H1 (cell line): ENCODE results near the gene PCDH7. TPM values are rescaled to one million over a fixed set of nuclear protein-coding genes. Genes with fewer than 3 reads are reported as not detected.

Source experiments
- CTCF ChIA-PET: fragments of 300-600 bp; sonication (Branson Sonifier 250); formaldehyde crosslinking; loops from one replicate; lab custom pipeline; 2021; ENCODE audit not compliant: partially characterized antibody; lab: Charles Lee
- POLR2A ChIA-PET: fragments of 300-600 bp; sonication (Branson Sonifier 250); formaldehyde crosslinking; loops from one replicate; lab custom pipeline; 2021; ENCODE audit warnings: inconsistent platforms; ENCODE audit not compliant: partially characterized antibody; lab: Charles Lee
- DNase-seq, 2 experiments: peaks; one replicate each; pipeline versions ENCODE4 v3.0.0 to v3.0.0-alpha.2; 2010 to 2022; ENCODE audit warnings: low spot score in 2 of 2, low read depth in 1 of 2, mixed read lengths in 1 of 2
- FAIRE-seq: peaks from 2 replicates; lab custom pipeline; 2011; peaks lifted over from hg19 to GRCh38; lab: Jason Lieb, UNC
- H2AFZ ChIP-seq: 2 replicates; pipeline ENCODE4 v1.8.1; 2012; ENCODE audit warnings: low read length, inconsistent platforms
- H2AK5ac ChIP-seq: 2 replicates; pipeline ENCODE4 v1.6.1; 2013; ENCODE audit warnings: low read depth, low read length
- H2BK120ac ChIP-seq: replicated peaks from 2 replicates; pipeline ENCODE3; 2013; ENCODE audit warnings: low read depth, low read length, inconsistent platforms
- H2BK12ac ChIP-seq: 2 replicates; pipeline ENCODE4 v1.6.1; 2013; ENCODE audit warnings: low read depth, low read length
- H2BK15ac ChIP-seq: 2 replicates; pipeline ENCODE4 v1.6.1; 2013; ENCODE audit warnings: low read length
- H2BK20ac ChIP-seq: 2 replicates; pipeline ENCODE4 v1.6.1; 2013; ENCODE audit warnings: low read length
- H2BK5ac ChIP-seq: 2 replicates; pipeline ENCODE4 v1.6.1; 2013; ENCODE audit warnings: low read depth, low read length
- H3K14ac ChIP-seq: 2 replicates; pipeline ENCODE4 v1.6.1; 2013; ENCODE audit warnings: inconsistent platforms; ENCODE audit not compliant: insufficient read length
- H3K18ac ChIP-seq: 2 replicates; pipeline ENCODE4 v1.6.1; 2013; ENCODE audit warnings: low read length; ENCODE audit errors: extremely low read depth
- H3K23ac ChIP-seq: 2 replicates; pipeline ENCODE4 v1.6.1; 2013; ENCODE audit warnings: inconsistent platforms; ENCODE audit not compliant: insufficient read length
- H3K23me2 ChIP-seq: 2 replicates; pipeline ENCODE4 v1.6.1; 2013; ENCODE audit warnings: low read depth, low read length
- H3K27ac ChIP-seq: 2 replicates; pipeline ENCODE4 v1.6.1; 2011; ENCODE audit warnings: low read depth, low read length, inconsistent platforms
- H3K27me3 ChIP-seq, 4 experiments: replicated peaks in 1 of 4; 1 replicate in 1 of 4; 2 replicates in 3 of 4; pipeline versions ENCODE4 v1.6.1 to v1.8.1; 2011 to 2013; ENCODE audit warnings: low read length in 3 of 4, mild to moderate bottlenecking in 3 of 4, inconsistent platforms in 2 of 4, mixed read lengths in 2 of 4, moderate library complexity in 1 of 4; ENCODE audit not compliant: control insufficient read depth in 3 of 4, insufficient read depth in 3 of 4; ENCODE audit errors: extremely low read depth in 1 of 4
- H3K36me3 ChIP-seq, 4 experiments: 2 replicates each; pipeline versions ENCODE4 v1.6.1 to v1.8.1; 2011 to 2013; ENCODE audit warnings: mild to moderate bottlenecking in 4 of 4, low read length in 3 of 4, moderate library complexity in 2 of 4, control low read depth in 1 of 4, inconsistent platforms in 1 of 4; ENCODE audit not compliant: insufficient read depth in 4 of 4, control insufficient read depth in 2 of 4
- H3K4ac ChIP-seq: replicated peaks from 2 replicates; pipeline ENCODE3; 2013; ENCODE audit warnings: low read length, low read depth, mixed read lengths, inconsistent platforms; ENCODE audit not compliant: insufficient read length
- H3K4me1 ChIP-seq, 4 experiments: replicated peaks in 1 of 4; 1 replicate in 1 of 4; 2 replicates in 3 of 4; pipeline versions ENCODE4 v1.6.1 to v1.8.1; 2011 to 2013; ENCODE audit warnings: low read length in 3 of 4, inconsistent platforms in 2 of 4, mixed read lengths in 1 of 4; ENCODE audit not compliant: insufficient read depth in 4 of 4, control insufficient read depth in 3 of 4
- H3K4me2 ChIP-seq, 2 experiments: 2 replicates each; pipeline versions ENCODE4 v1.6.1 to v1.8.1; 2011 to 2013; ENCODE audit warnings: low read depth in 2 of 2, low read length in 2 of 2, control low read depth in 1 of 2, inconsistent platforms in 1 of 2, mild to moderate bottlenecking in 1 of 2; ENCODE audit not compliant: insufficient read depth in 1 of 2
- H3K4me3 ChIP-seq, 4 experiments: fragments of 200-600, 300-600 bp in 1 of 4; sonication (generic), shearing (Covaris generic), sonication (Bioruptor Twin) in 1 of 4; 2 replicates each; pipeline versions ENCODE4 v1.5.1 to v1.8.1; 2011 to 2016; ENCODE audit warnings: low read length in 4 of 4, low read depth in 3 of 4, control low read depth in 2 of 4, inconsistent platforms in 2 of 4, mild to moderate bottlenecking in 2 of 4, mixed read lengths in 1 of 4, moderate library complexity in 1 of 4; ENCODE audit not compliant: insufficient read depth in 2 of 4; ENCODE audit errors: extremely low read depth in 1 of 4
- H3K56ac ChIP-seq: replicated peaks from 2 replicates; pipeline ENCODE3; 2013; ENCODE audit warnings: low read depth, mild to moderate bottlenecking, mixed read lengths, low read length, inconsistent platforms; ENCODE audit not compliant: insufficient read length
- H3K79me1 ChIP-seq: 2 replicates; pipeline ENCODE4 v1.6.1; 2013; ENCODE audit warnings: low read depth, low read length, control low read depth
- H3K79me2 ChIP-seq, 2 experiments: 2 replicates each; pipeline versions ENCODE4 v1.6.1 to v1.8.1; 2012 to 2013; ENCODE audit warnings: low read length in 2 of 2, mild to moderate bottlenecking in 2 of 2, inconsistent platforms in 1 of 2; ENCODE audit not compliant: insufficient read depth in 2 of 2, control insufficient read depth in 1 of 2
- H3K9ac ChIP-seq, 4 experiments: replicated peaks in 1 of 4; 1 replicate in 1 of 4; 2 replicates in 3 of 4; pipeline versions ENCODE4 v1.6.1 to v1.8.1; 2011 to 2013; ENCODE audit warnings: low read depth in 3 of 4, low read length in 3 of 4, control low read depth in 2 of 4, mild to moderate bottlenecking in 2 of 4, moderate library complexity in 2 of 4, inconsistent platforms in 1 of 4; ENCODE audit errors: extremely low read depth in 1 of 4
- H3K9me3 ChIP-seq, 2 experiments: 2 replicates each; pipeline versions ENCODE4 v1.6.1 to v1.8.1; 2012 to 2013; ENCODE audit warnings: mild to moderate bottlenecking in 2 of 2, moderate library complexity in 2 of 2, control low read depth in 1 of 2, inconsistent platforms in 1 of 2, low read depth in 1 of 2, low read length in 1 of 2, mixed read lengths in 1 of 2; ENCODE audit not compliant: insufficient read depth in 2 of 2
- H4K20me1 ChIP-seq, 2 experiments: replicated peaks in 1 of 2; 2 replicates each; pipeline versions ENCODE3 to v1.8.1; 2011 to 2013; ENCODE audit warnings: inconsistent platforms in 2 of 2, low read length in 2 of 2, mild to moderate bottlenecking in 1 of 2; ENCODE audit not compliant: insufficient read depth in 2 of 2, control insufficient read depth in 1 of 2
- H4K5ac ChIP-seq: 2 replicates; pipeline ENCODE4 v1.6.1; 2013; ENCODE audit warnings: low read length, low read depth, mixed read lengths, inconsistent platforms; ENCODE audit not compliant: insufficient read length
- H4K8ac ChIP-seq: 2 replicates; pipeline ENCODE4 v1.8.0; 2013; ENCODE audit warnings: mild to moderate bottlenecking, moderate library complexity, low read length, inconsistent platforms; ENCODE audit not compliant: insufficient read depth; ENCODE audit errors: extremely low read depth
- H4K91ac ChIP-seq: replicated peaks from 2 replicates; pipeline ENCODE3; 2013; ENCODE audit warnings: low read length, mixed read lengths, inconsistent platforms; ENCODE audit not compliant: insufficient read length
- WGBS, 2 experiments: shearing (Covaris generic) in 1 of 2; methylation state at CpG; one replicate each; pipeline versions ENCODE4 v1.1.6 to v1.1.7; 2013 to 2015; ENCODE audit warnings: low lambda C conversion rate in 2 of 2, mixed read lengths in 2 of 2, inconsistent platforms in 1 of 2, low coverage in 1 of 2, missing lambda C conversion rate in 1 of 2; ENCODE audit not compliant: insufficient replicate concordance in 2 of 2, insufficient coverage in 1 of 2, insufficient read length in 1 of 2; ENCODE audit errors: extremely low coverage in 1 of 2, missing lambda C conversion rate in 1 of 2; 5-methylcytosine and 5-hydroxymethylcytosine counted together
- polyA plus RNA-seq, 7 experiments: library from polyadenylated mRNA; depleted of rRNA in 3 of 7; stranded (reverse) in 5 of 7; unstranded in 2 of 7; fragments of >200 nt in 5 of 7; fragments of 200-250 nt in 2 of 7; gene quantifications; 1 replicate in 5 of 7; 2 replicates in 1 of 7; 4 replicates in 1 of 7; pipeline versions ENCODE4 v1.2.1 to v1.2.3, GENCODE V29; 2011 to 2013; ENCODE audit warnings: missing spikeins in 2 of 7, mixed read lengths in 2 of 7
- total RNA-seq: library from RNA; stranded (reverse); fragmentation: NEBNext Ultra II Directional; extraction: Animal tissue kit (Norgen Biotek cat#: 25700); gene quantifications from 2 replicates; pipeline ENCODE4 v1.2.1, GENCODE V29; 2021

The PCDH7 gene
- total and polyA plus RNA-seq, 2 of the 8 experiments (the other 6 are each of a cell fraction or from before 2014, with no cell fraction given): 3.1 to 6.1 TPM

- peaks cover 2% of the 10 kb centered on the region; the same call in 1 of the 2 replicates for H3K79me1 ChIP-seq
- H3K27me3 ChIP-seq: peaks cover 17 to 31% (median 27%) of the 10 kb centered on the region in 4 experiments
- H3K36me3 ChIP-seq: peaks cover 0 to 3% (median 0%) of the 10 kb centered on the region in 4 experiments; a peak in 1 of 8 replicates
- H3K4ac ChIP-seq: no peak overlapping the region
- H2AK5ac ChIP-seq: no peak overlapping the region
- H3K9ac ChIP-seq: no peak overlapping the region
- no peak overlapping the region for H4K5ac ChIP-seq
- no peak overlapping the region for H4K8ac ChIP-seq
- H3K27ac ChIP-seq: no peak overlapping the region
- no peak overlapping the region for H3K18ac ChIP-seq
- H3K4me3 ChIP-seq: peak overlapping the region in 1 of 4 experiments; percentile 15; a peak in 1 of 8 replicates
- peaks cover 0 to 18% of the 10 kb centered on the region in 2 experiments for H4K20me1 ChIP-seq
- H2AFZ ChIP-seq: no peak overlapping the region
- H3K4me2 ChIP-seq: no peak overlapping the region
- H2BK15ac ChIP-seq: no peak overlapping the region
- no peak overlapping the region for H3K56ac ChIP-seq
- no peak overlapping the region for H2BK5ac ChIP-seq
- FAIRE-seq: no peak
- ChIA-PET CTCF (no interaction called here), POLR2A (no interaction called here)
- peaks cover 18% of the 10 kb centered on the region for H3K23me2 ChIP-seq
- H2BK12ac ChIP-seq: no peak overlapping the region
- H3K4me1 ChIP-seq: peaks cover 0 to 20% (median 12%) of the 10 kb centered on the region in 4 experiments; a peak in 6 of 7 replicates
- H3K14ac ChIP-seq: no peak overlapping the region
- no peaks in the 10 kb centered on the region; a peak in 1 of 4 replicates for H3K79me2 ChIP-seq
- H4K91ac ChIP-seq: no peak overlapping the region
- H3K9me3 ChIP-seq: no peaks in the 10 kb centered on the region; a peak in 1 of 4 replicates
- no peak for DNase-seq
- H2BK120ac ChIP-seq: no peak overlapping the region
- H3K23ac ChIP-seq: no peak overlapping the region
- 89% methylated on average over 2 of the region's 2 CpGs; no CpG with 5 or more reads in 1 of the 2 experiments for WGBS, 2 experiments
- no peak overlapping the region for H2BK20ac ChIP-seq
Measured at GRCh38 chr4:30726090-30726675, 6.0 kb downstream of the PCDH7 start.
